PC-9 (cell line): Measurements from ENCODE around the gene UCN2.

Source experiments
- CTCF ChIP-seq: fragments of 200-600 bp; sonication (generic); conservative IDR thresholded peaks from 2 replicates; pipeline ENCODE4 v1.6.1; 2017; ENCODE audit warnings: mixed run types, antibody characterized with exemption, mild to moderate bottlenecking, moderate library complexity
- EZH2 ChIP-seq: fragments of 200-600 bp; sonication (generic); IDR thresholded peaks from 2 replicates; pipeline ENCODE4 v1.8.0; 2017; ENCODE audit warnings: antibody characterized with exemption, low read depth

- TF ChIP-seq CTCF (no peak), EZH2 (no peak)
These were observed 18.3 kb upstream of the UCN2 start for GRCh38 chr3:48581621-48582481.
